Dendritic cell treated with granulocyte-macrophage colony-stimulating factor and Interleukin-4, amounts not matched to agents 40 ng/mL and 50 ng/mL, for 4 days (primary cell): ENCODE measurements around the gene CEMIP2.

ENCODE experiments used
- H3K27ac Mint-ChIP-seq: one replicate; pipeline ENCODE4 v1.8.0; 2022; ENCODE audit warnings: mild to moderate bottlenecking, mixed read lengths
- H3K27me3 Mint-ChIP-seq: one replicate; pipeline ENCODE4 v1.8.0; 2022; ENCODE audit warnings: mild to moderate bottlenecking, mixed read lengths
- H3K36me3 Mint-ChIP-seq: one replicate; pipeline ENCODE4 v1.8.0; 2022; ENCODE audit warnings: low read depth, mixed read lengths
- H3K4me1 Mint-ChIP-seq: one replicate; pipeline ENCODE4 v1.8.0; 2022; ENCODE audit warnings: low read depth, mixed read lengths
- H3K4me3 Mint-ChIP-seq: one replicate; pipeline ENCODE4 v1.8.0; 2022; ENCODE audit warnings: mild to moderate bottlenecking, moderate library complexity, mixed read lengths
- H3K9me3 Mint-ChIP-seq: one replicate; pipeline ENCODE4 v1.8.0; 2022; ENCODE audit warnings: mixed read lengths
- intact Hi-C: fragments of 100-400 bp; cut with micrococcal nuclease; formaldehyde crosslinking; loops from one replicate; pipeline ENCODE4 v1.15.0; 2022

The CEMIP2 gene

GRCh38 chr9:71637926-71638325 lies 130.4 kb downstream of the CEMIP2 start:
- Mint-ChIP-seq H3K9me3 (no peaks in the 10 kb centered on the region), H3K4me1 (peaks cover 32% of the 10 kb centered on the region), H3K4me3 (no peak overlapping the region), H3K27ac (peak overlapping the region; percentile 92), H3K36me3 (no peaks in the 10 kb centered on the region), H3K27me3 (no peaks in the 10 kb centered on the region)
- intact Hi-C loops, result loop anchor here (1.0 to 10.0 kb wide), 2 partner anchors 9 to 1497 kb away; no protein-coding TSS in a partner anchor

DNA sequence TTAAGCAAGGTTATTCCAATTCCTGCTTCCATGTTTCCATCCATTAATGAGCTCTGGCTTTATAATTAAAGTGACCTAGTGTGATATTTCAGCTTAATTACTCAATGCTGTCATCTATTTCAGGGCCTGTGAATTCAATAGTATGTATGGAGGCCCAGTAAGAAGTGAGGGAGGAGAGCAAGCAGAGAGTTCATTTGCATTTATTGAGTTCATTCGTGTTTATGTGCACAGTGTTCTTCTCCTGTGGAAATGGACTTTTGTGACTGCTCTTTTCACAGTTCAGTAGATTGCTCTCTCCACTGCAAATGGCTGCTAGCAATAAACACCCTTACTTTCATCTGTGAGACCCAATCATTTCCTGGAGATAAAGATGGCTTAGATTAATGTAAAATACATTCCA lies 130.9 kb downstream of the CEMIP2 start:
- Mint-ChIP-seq H3K9me3 (peaks cover 5% of the 10 kb centered on the region), H3K27me3 (peaks cover 3% of the 10 kb centered on the region), H3K4me3 (no peak overlapping the region), H3K36me3 (no peaks in the 10 kb centered on the region), H3K27ac (no peak overlapping the region), H3K4me1 (peaks cover 32% of the 10 kb centered on the region)
- intact Hi-C loops, result loop anchor here (10.0 kb wide), 1 partner anchor 1497 kb away; no protein-coding TSS in a partner anchor

GRCh38 chr9:71636143-71636839 lies 132.0 kb downstream of the CEMIP2 start:
- H3K36me3 Mint-ChIP-seq, result no peaks in the 10 kb centered on the region
- H3K4me1 Mint-ChIP-seq, result peaks cover 37% of the 10 kb centered on the region
- intact Hi-C loops, result loop anchor here (10.0 kb wide), 1 partner anchor 1499 kb away; no protein-coding TSS in a partner anchor
- no peak overlapping the region for H3K27ac Mint-ChIP-seq
- no peak overlapping the region for H3K4me3 Mint-ChIP-seq
- peaks cover 7% of the 10 kb centered on the region for H3K9me3 Mint-ChIP-seq
- peaks cover 3% of the 10 kb centered on the region for H3K27me3 Mint-ChIP-seq

DNA sequence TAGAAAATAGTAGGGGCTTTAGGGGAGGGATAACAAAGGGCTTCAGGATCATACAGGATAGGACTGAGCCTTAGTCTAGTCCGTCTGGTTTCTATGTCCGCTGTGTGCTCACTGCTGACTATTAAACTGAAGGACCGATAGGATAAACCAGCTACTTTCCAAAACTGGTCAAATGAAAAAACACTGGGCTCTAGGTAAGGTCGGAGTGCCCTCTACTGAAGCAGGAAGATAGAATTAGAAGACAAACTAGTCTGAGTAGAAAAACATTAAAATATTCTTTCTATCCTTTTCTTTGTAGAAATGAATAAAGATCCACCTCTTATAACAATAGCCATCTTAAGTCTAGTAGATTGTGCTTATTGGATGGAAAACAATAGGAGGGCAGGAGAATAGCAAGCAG lies 133.6 kb downstream of the CEMIP2 start:
- Mint-ChIP-seq H3K4me3 (no peak overlapping the region), H3K9me3 (peaks cover 7% of the 10 kb centered on the region), H3K4me1 (peaks cover 39% of the 10 kb centered on the region), H3K36me3 (no peaks in the 10 kb centered on the region), H3K27me3 (peaks cover 3% of the 10 kb centered on the region), H3K27ac (no peak overlapping the region)
- intact Hi-C loops, result loop anchor here (10.0 kb wide), 1 partner anchor 1500 kb away; no protein-coding TSS in a partner anchor
